A172 (cell line): ENCODE data around the gene PRKACG. TPM values are rescaled to one million over a fixed set of nuclear protein-coding genes. Genes with fewer than 3 reads are reported as not detected.
"Not testable (repeated sequence)": the region's sequence is repeated elsewhere in the genome, so short reads cannot be mapped to it uniquely, and the experiment has no call there.

Source experiments
- DNase-seq: peaks from one replicate; pipeline ENCODE4 v3.0.0-alpha.2; 2015; ENCODE audit warnings: low spot score
- total RNA-seq: library from RNA; depleted of rRNA; stranded (reverse); fragments of >200 nt; shearing (Covaris generic); gene quantifications from 2 replicates; pipeline ENCODE4 v1.2.3, GENCODE V29; 2014

Gene PRKACG
- total RNA-seq, 1 experiment from 2014 or later = not detected

GRCh38 chr9:69027355-69028097 lies 13.6 kb upstream of the PRKACG start:
- peak; percentile 60 for DNase-seq

- no peak for DNase-seq
These were observed 9.7 kb upstream of the PRKACG start for GRCh38 chr9:69023650-69024049.

GRCh38 chr9:69020301-69021145 lies 6.6 kb upstream of the PRKACG start:
- DNase-seq = no peak

GRCh38 chr9:69019808-69020207 lies 5.9 kb upstream of the PRKACG start:
- DNase-seq = no peak

GRCh38 chr9:69018737-69019136 lies 4.8 kb upstream of the PRKACG start:
- no peak for DNase-seq

- no peak for DNase-seq
These were observed 2.5 kb upstream of the PRKACG start for GRCh38 chr9:69016191-69017096.

GRCh38 chr9:69013382-69013727 lies 558 bp downstream of the PRKACG start:
- no peak for DNase-seq

- DNase-seq = no peak
These were observed 1.1 kb downstream of the PRKACG start for GRCh38 chr9:69012696-69013381.

DNA sequence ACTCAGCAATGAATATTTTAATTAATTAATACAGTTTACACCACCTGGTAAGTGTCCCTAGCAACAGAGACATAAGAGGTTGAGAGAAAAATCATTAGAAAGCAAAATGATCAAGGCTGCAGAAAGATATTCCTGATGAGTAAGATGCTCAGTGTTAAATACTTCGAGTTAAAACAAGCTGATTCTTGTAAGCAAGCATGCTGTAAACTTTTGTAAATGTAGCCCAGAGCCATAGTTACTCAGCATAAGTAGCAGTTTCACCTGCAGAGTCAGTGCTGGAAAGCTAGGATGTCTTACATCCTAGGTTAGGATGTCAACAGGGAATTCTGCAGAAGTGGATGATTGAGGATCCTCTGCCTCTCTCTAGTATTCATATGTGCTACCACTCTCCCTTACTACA lies 4.2 kb downstream of the PRKACG start:
- no peak for DNase-seq

- DNase-seq = no peak
These were observed 9.1 kb downstream of the PRKACG start for GRCh38 chr9:69004836-69005235.

DNA sequence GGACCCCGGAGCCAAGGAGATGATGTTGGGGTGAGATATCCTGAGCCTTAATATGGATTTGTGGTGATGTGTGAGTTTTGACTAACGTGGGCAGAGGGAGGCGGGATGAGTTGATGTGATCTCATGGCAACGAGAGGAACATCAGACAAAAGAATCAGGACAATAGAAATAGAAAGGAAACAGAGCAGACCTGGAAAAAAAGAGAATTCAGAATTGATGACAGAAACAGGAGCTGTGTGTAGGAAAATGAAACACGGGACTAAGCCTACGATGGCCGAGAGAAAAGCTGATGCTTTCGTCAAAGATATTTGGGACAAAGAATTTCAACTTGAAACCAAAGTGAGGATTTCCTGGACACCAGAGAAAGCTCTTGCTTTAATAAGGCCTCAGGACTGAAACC lies 10.9 kb downstream of the PRKACG start:
- no peak for DNase-seq

GRCh38 chr9:69001921-69002320 lies 12.0 kb downstream of the PRKACG start:
- no peak for DNase-seq

GRCh38 chr9:68999393-69000105 lies 14.4 kb downstream of the PRKACG start:
- DNase-seq = peak; percentile 58

- no peak for DNase-seq
These were observed 15.1 kb downstream of the PRKACG start for GRCh38 chr9:68998812-68999211.

GRCh38 chr9:68998385-68998784 lies 15.5 kb downstream of the PRKACG start:
- DNase-seq = no peak

- no peak for DNase-seq
These were observed 16.2 kb downstream of the PRKACG start for GRCh38 chr9:68997666-68998065.

- no peak for DNase-seq
These were observed 17.5 kb downstream of the PRKACG start for GRCh38 chr9:68996462-68996861.

DNA sequence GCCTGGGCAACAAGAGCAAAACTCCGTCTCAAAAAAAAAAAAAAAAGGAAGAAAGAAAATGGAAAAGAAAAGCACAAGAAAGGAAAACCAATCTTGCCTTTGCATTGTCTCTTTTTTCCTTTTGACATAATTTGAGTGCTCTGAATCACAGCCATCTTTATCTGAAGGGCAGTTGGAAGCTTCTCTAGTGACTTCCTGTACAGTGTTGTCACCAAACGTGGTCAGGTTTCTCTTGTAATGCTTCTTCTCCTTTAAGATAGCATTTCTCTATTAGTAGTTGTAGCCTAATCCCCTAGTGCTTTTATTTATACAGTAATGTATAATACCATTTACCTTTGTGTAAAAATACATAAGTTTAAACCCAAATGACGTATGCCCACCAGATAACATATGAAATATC lies 18.1 kb downstream of the PRKACG start:
- DNase-seq = no peak

DNA sequence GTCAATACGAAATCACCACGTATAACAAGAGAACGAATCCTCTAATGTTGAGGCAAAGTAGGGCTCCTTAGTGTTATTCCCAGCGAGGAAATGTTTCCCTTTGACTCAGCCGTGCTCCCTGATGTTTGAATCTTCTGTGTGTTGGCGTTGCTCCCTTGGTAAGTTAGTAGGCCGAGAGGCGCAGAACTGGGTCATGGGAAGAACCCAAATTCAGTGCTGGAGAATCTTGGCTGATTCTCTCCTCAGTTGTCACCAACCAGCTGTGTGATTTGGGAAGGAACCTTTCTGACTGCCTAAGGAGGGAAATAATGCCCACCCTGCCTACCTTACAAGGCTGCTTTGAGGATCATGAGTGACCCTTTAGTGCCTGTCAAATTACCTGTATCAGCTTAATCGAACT lies 22.5 kb downstream of the PRKACG start:
- DNase-seq = no peak

DNA sequence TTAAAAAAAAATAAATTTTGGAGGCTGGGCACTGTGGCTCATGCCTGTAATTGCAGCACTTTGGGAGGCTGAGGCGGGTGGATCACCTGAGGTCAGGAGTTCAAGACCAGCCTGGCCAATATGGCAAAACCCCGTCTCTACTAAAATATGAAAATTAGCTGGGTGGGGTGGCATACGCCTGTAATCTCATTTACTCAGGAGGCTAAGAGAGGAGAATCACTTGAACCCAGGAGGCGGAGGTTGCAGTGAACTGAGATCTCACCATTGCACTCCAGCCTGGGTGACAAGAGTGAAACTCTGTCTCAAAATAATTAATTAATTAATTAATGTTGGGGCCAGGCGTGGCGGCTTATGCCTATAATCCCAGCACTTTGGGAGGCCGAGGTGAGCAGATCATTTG lies 27.0 kb downstream of the PRKACG start:
- not testable (repeated sequence) for DNase-seq
